ENCODE measurements around the gene ARHGAP45.

The ARHGAP45 gene

DNA sequence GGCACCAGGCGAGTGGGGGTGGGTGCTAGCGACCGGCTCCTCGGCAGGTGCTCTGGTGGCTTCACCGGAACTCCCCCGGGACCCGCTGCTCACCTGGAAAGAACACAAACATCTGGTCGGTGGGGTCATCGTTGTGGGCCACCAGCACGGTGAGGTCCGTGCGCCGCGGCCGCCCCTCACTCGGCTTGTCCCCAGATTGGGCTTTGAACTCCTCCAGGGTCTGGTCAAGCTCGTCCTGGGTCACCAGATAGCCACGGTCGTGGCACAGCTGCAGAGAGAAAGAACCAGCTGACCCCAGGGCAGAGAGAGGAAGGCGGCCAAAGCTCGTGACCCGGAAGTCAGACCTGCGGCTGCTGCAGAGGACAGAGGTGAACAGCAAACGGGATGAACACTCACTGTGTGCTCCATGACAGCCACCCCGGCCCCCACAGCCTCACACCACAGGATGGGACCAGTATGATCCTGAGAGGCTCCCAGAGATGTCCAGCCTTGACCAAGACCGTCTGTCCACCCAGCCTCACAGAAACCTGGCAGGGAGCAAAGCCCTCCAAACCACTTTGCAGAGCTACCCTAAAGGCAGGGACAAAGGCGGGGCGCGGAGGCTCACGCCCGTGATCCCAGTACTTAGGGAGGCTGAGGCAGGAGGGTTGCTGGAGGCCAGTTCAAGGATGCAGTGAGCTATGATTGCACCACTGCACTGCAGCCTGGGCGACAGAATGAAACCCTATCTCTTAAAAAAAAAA is 27.0 kb downstream of the ARHGAP45 start:
- peak overlapping the region; percentile 95 for H3K4me3 ChIP-seq (ENCODE audit: low read length)
- DNase-seq (ENCODE audit: low read depth): no peak
- TF ChIP-seq, protein P1, sequence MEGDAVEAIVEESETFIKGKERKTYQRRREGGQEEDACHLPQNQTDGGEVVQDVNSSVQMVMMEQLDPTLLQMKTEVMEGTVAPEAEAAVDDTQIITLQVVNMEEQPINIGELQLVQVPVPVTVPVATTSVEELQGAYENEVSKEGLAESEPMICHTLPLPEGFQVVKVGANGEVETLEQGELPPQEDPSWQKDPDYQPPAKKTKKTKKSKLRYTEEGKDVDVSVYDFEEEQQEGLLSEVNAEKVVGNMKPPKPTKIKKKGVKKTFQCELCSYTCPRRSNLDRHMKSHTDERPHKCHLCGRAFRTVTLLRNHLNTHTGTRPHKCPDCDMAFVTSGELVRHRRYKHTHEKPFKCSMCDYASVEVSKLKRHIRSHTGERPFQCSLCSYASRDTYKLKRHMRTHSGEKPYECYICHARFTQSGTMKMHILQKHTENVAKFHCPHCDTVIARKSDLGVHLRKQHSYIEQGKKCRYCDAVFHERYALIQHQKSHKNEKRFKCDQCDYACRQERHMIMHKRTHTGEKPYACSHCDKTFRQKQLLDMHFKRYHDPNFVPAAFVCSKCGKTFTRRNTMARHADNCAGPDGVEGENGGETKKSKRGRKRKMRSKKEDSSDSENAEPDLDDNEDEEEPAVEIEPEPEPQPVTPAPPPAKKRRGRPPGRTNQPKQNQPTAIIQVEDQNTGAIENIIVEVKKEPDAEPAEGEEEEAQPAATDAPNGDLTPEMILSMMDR (IDR thresholded peaks at IDR 0.05; ENCODE audit: insufficient read depth, low read depth, low read length, missing control alignments): no peak

- H3K4me3 ChIP-seq (ENCODE audit: low read length): peak overlapping the region; percentile 95
- DNase-seq (ENCODE audit: low read depth): no peak
- TF ChIP-seq, protein P1 (IDR thresholded peaks at IDR 0.05; ENCODE audit: insufficient read depth, low read depth, low read length, missing control alignments): no peak
Measured at GRCh38 chr19:1094655-1094977, 27.6 kb downstream of the ARHGAP45 start.

- TF ChIP-seq, protein P1 (IDR thresholded peaks at IDR 0.05; ENCODE audit: insufficient read depth, low read depth, low read length, missing control alignments): no peak
- peak within 1 kb of the TSS; percentile 95 for H3K4me3 ChIP-seq (ENCODE audit: low read length)
- DNase-seq (ENCODE audit: low read depth): peak; percentile 98
Measured at GRCh38 chr19:1094978-1095701, 28.2 kb downstream of the ARHGAP45 start, which contains the start of gene POLR2E. POLR2E (minus strand) TSS chr19:1095375; CDS start chr19:1095315, 60 bp downstream.

DNA sequence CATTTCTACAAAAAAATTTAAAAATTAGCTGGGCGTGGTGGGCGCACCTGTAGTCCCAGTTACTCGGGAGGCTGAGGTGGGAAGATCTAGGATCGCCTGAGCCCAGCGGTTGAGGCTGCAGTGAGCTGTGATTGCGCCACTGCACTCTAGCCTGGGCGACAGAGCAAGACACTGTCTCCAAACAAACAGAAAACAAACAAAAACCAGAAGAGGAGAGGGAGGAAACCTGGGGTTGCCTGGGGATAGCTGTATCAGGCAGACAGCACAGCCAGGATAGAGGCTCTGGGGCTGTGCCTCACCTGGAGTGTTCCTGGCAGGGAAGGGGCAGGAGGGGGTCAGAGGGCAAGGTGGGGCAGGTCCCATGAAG is 30.8 kb downstream of the ARHGAP45 start:
- TF ChIP-seq, protein P1 (IDR thresholded peaks at IDR 0.05; ENCODE audit: insufficient read depth, low read depth, low read length, missing control alignments): no peak
- no peak overlapping the region for H3K4me3 ChIP-seq (ENCODE audit: low read length)
- no peak for DNase-seq (ENCODE audit: low read depth)

DNA sequence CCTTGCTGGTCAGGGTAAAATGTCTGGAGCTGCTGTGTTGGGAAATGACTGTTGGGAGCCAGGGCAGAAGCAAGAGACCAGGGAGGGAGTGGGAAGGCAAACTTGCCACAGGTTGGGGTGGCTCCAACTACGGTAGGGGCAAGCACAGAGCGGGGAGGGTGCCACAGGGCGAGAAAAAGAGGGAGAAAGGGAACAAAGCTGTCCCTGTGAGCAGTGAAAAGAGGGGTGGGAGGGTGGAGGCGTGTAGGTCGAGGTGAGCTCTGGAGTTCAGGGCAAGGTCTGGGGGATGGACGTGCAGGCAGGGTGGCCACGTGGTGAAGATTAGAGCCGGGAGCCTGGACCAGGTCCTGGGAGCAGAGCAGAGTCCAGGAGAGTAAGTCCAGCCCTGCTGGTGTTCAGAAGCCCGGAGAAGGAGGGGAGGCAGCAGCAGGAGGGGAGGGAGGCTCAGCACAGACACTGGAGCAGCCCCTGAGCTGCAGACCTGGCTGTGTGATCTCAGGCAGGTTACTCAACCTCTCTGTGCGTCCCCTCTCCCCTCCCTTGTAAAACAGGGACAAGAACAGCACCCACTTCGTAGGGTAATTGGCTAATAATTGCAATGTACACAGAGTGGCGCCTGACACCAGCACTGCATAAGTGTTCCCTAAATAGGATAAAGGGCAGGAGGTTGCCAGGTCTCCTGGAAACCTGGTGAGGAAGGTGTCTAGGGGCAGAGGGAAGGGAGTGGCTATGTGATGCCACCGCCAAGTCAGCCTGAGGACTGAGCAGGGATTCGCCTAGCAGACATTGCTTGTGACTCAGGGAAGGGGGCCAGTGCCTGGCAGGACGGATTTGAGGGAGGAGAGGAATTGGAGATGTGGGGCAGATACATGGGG is 31.4 kb downstream of the ARHGAP45 start:
- TF ChIP-seq, protein P1 (IDR thresholded peaks at IDR 0.05; ENCODE audit: insufficient read depth, low read depth, low read length, missing control alignments): peak; percentile 12
- DNase-seq (ENCODE audit: low read depth): peak; percentile 93

GRCh38 chr19:1101337-1101698 is 34.4 kb downstream of the ARHGAP45 start:
- TF ChIP-seq, protein P1 (IDR thresholded peaks at IDR 0.05; ENCODE audit: insufficient read depth, low read depth, low read length, missing control alignments): no peak
- no peak overlapping the region for H3K4me3 ChIP-seq (ENCODE audit: low read length)
- DNase-seq (ENCODE audit: low read depth): no peak

More for the DNA sequence above, 31.4 kb downstream of the ARHGAP45 start:
- no peak overlapping the region for H3K4me3 ChIP-seq (ENCODE audit: low read length)

Data from epithelial cell of esophagus (primary cell).